K562 (cell line): Measurements from ENCODE around the gene STAG2. TPM values are rescaled to one million over a fixed set of nuclear protein-coding genes. Genes with fewer than 3 reads are reported as not detected.
A peak's percentile ranks its signal among the peaks of the same experiment; 100 is the strongest.

Experiments
- ATAC-seq: fragments of 200-7000 bp; cut with Tn5 transposase; 3 replicates; pipeline ENCODE4 v1.9.1; 2020; ENCODE audit warnings: moderate library complexity
- BruUV-seq: library from RNA; stranded (reverse); fragments of 400-500 nt; replicated peaks from 2 replicates; lab custom pipeline; 2021; lab: Mats Ljungman, UMichigan
- CTCF ChIA-PET: fragments of 300-600 bp; formaldehyde crosslinking; extraction: SDS; loops from one replicate; lab custom pipeline; 2021; ENCODE audit warnings: low intra/inter-chr PET ratio; lab: Yijun Ruan, JAX
- POLR2A ChIA-PET: fragments of 300-600, 350-650 bp; sonication (Branson Sonifier 250); formaldehyde crosslinking; extraction: SDS; loops from one replicate; lab custom pipeline; 2021; ENCODE audit warnings: antibody characterized with exemption, inconsistent platforms; lab: Yijun Ruan, JAX
- DNase-seq, 4 experiments: peaks; one replicate each; pipeline versions ENCODE4 v3.0.0 to v3.0.0-alpha.2; 2011 to 2018; ENCODE audit warnings: low spot score in 3 of 4, mixed read lengths in 3 of 4; ENCODE audit errors: extremely low read depth in 1 of 4
- FAIRE-seq: peaks from 2 replicates; lab custom pipeline; 2011; peaks lifted over from hg19 to GRCh38; lab: Jason Lieb, UNC
- H2AFZ ChIP-seq: 2 replicates; pipeline ENCODE4 v1.6.0; 2011; ENCODE audit warnings: low read depth, low read length, control low read depth, inconsistent platforms
- H3K27ac ChIP-seq: fragments of 200-600 bp; 3 replicates; pipeline ENCODE4 v1.8.0; 2011; ENCODE audit warnings: low read depth, mild to moderate bottlenecking, control low read depth, inconsistent platforms, low read length, moderate library complexity, mixed read lengths; ENCODE audit errors: extremely low read depth
- H3K27me3 ChIP-seq, 2 experiments: fragments of 300-600 bp in 1 of 2; 2 replicates in 1 of 2; 3 replicates in 1 of 2; pipeline versions ENCODE4 v1.6.0 to v1.8.0; 2011; ENCODE audit warnings: inconsistent platforms in 2 of 2, low read length in 2 of 2, mild to moderate bottlenecking in 1 of 2, mixed read lengths in 1 of 2, moderate library complexity in 1 of 2; ENCODE audit not compliant: control insufficient read depth in 2 of 2, insufficient read depth in 2 of 2
- H3K36me3 ChIP-seq: fragments of 300-600 bp; 3 replicates; pipeline ENCODE4 v1.8.0; 2011; ENCODE audit warnings: mild to moderate bottlenecking, low read length, inconsistent platforms; ENCODE audit not compliant: control insufficient read depth, insufficient read depth
- H3K4me1 ChIP-seq, 2 experiments: fragments of 200-600 bp in 1 of 2; replicated peaks in 1 of 2; 2 replicates in 1 of 2; 3 replicates in 1 of 2; pipeline versions ENCODE4 v1.5.1 to v1.8.0; 2011; ENCODE audit warnings: inconsistent platforms in 2 of 2, low read length in 2 of 2, mild to moderate bottlenecking in 1 of 2, mixed read lengths in 1 of 2, moderate library complexity in 1 of 2; ENCODE audit not compliant: control insufficient read depth in 2 of 2, insufficient read depth in 2 of 2
- H3K4me2 ChIP-seq: 2 replicates; pipeline ENCODE4 v1.6.1; 2011; ENCODE audit warnings: low read length, control low read depth, inconsistent platforms, mixed read lengths; ENCODE audit not compliant: insufficient read depth
- H3K4me3 ChIP-seq: fragments of 200-600 bp; sonication (generic), shearing (Covaris generic); 2 replicates; pipeline ENCODE4 v1.5.1; 2016; ENCODE audit warnings: control low read depth, inconsistent platforms
- H3K79me2 ChIP-seq: fragments of 200-600 bp; 3 replicates; pipeline ENCODE4 v1.8.0; 2011; ENCODE audit warnings: low read length, inconsistent platforms; ENCODE audit not compliant: control insufficient read depth, insufficient read depth
- H3K9ac ChIP-seq, 2 experiments: 2 replicates each; pipeline versions ENCODE4 v1.6.0 to v1.6.1; 2011; ENCODE audit warnings: low read depth in 2 of 2, low read length in 2 of 2, control low read depth in 1 of 2, inconsistent platforms in 1 of 2, mild to moderate bottlenecking in 1 of 2, mixed read lengths in 1 of 2; ENCODE audit not compliant: insufficient read depth in 1 of 2
- H3K9me1 ChIP-seq: one replicate; pipeline ENCODE4 v1.6.0; 2011; ENCODE audit warnings: inconsistent platforms, mild to moderate bottlenecking, low read length, moderate library complexity; ENCODE audit not compliant: control insufficient read depth, insufficient read depth
- H3K9me3 ChIP-seq: replicated peaks from 2 replicates; pipeline ENCODE4 v1.5.1; 2011; ENCODE audit warnings: low read depth, low read length, inconsistent platforms; ENCODE audit not compliant: control insufficient read depth, insufficient read depth
- H4K20me1 ChIP-seq: replicated peaks from 2 replicates; pipeline ENCODE4 v1.6.1; 2011; ENCODE audit warnings: low read length, inconsistent platforms, mixed read lengths; ENCODE audit not compliant: control insufficient read depth, insufficient read depth
- BCL6 ChIP-seq: fragments of 250-450 bp; sonication (Bioruptor Pico); IDR thresholded peaks from 2 replicates; pipeline ENCODE4 v1.4.0; 2020
- C11orf30 ChIP-seq: fragments of 450-650 bp; IDR thresholded peaks from 2 replicates; pipeline ENCODE4 v1.6.1; 2016; ENCODE audit warnings: low read depth, mild to moderate bottlenecking
- CBX2 ChIP-seq: fragments of 200-600 bp; sonication (generic); IDR thresholded peaks from one replicate; pipeline ENCODE4 v1.6.1; 2012; ENCODE audit warnings: mild to moderate bottlenecking, low read length, inconsistent platforms; ENCODE audit not compliant: insufficient read depth, poor library complexity, severe bottlenecking
- FOXA3 ChIP-seq, 2 experiments: fragments of 450-650 bp in 1 of 2; sonication (generic) in 1 of 2; formaldehyde crosslinking; IDR thresholded peaks in 1 of 2; conservative IDR thresholded peaks in 1 of 2; 2 replicates each; pipeline versions ENCODE4 v1.4.0 to v1.8.0; 2020 to 2022; ENCODE audit warnings: mild to moderate bottlenecking in 2 of 2, missing genetic modification reagents in 1 of 2
- MAFG ChIP-seq: fragments of 450-650 bp; conservative IDR thresholded peaks from 2 replicates; pipeline ENCODE4 v1.6.1; 2016; ENCODE audit warnings: missing genetic modification characterization, missing compliant biosample characterization
- MAFK ChIP-seq: IDR thresholded peaks from 2 replicates; pipeline ENCODE4 v1.6.1; 2011; ENCODE audit warnings: low read length, improper control_type of control experiment
- MEF2A ChIP-seq: IDR thresholded peaks from 2 replicates; pipeline ENCODE4 v1.6.1; 2011; ENCODE audit warnings: low read depth, mild to moderate bottlenecking, low read length, moderate library complexity; ENCODE audit not compliant: control insufficient read depth
- PPARD ChIP-seq: fragments of 250-450 bp; sonication (Bioruptor Pico); IDR thresholded peaks from 2 replicates; pipeline ENCODE4 v1.8.0; 2022; ENCODE audit warnings: inconsistent platforms, mild to moderate bottlenecking, moderate library complexity
- ZNF316 ChIP-seq: fragments of 450-650 bp; IDR thresholded peaks from 2 replicates; pipeline ENCODE4 v1.6.1; 2016
- ZNF586 ChIP-seq: fragments of 450-650 bp; formaldehyde crosslinking; conservative IDR thresholded peaks from 2 replicates; pipeline ENCODE4 v1.4.0; 2020; ENCODE audit warnings: mild to moderate bottlenecking, moderate library complexity
- WGBS: fragments of 100-300 bp; shearing (Covaris generic); methylation state at CpG from one replicate; pipeline ENCODE4 v1.1.6; 2016; ENCODE audit warnings: low coverage, mixed read lengths; ENCODE audit not compliant: insufficient coverage; ENCODE audit errors: missing lambda C conversion rate; 5-methylcytosine and 5-hydroxymethylcytosine counted together
- in situ Hi-C: fragments of 300-500 bp; cut with MboI; formaldehyde crosslinking; loops from 4 replicates; pipeline ENCODE4 v1.15.0; 2018; ENCODE audit warnings: inconsistent platforms, mixed read lengths
- intact Hi-C: fragments of 100-400 bp; cut with micrococcal nuclease; formaldehyde crosslinking; loops from 2 replicates; pipeline ENCODE4 v1.14.2; 2022
- polyA plus RNA-seq, 8 experiments: library from polyadenylated mRNA; depleted of rRNA in 4 of 8; stranded (reverse) in 5 of 8; unstranded in 3 of 8; fragments of >200 nt; fragmentation: Nextera tagmentation in 2 of 8; fragmentation: Illumina TruSeq in 1 of 8; extraction: Ambion mirVana in 2 of 8; extraction: Trizol in 1 of 8; gene quantifications; 2 replicates each; pipeline versions ENCODE4 v1.2.1 to v1.2.3, GENCODE V29; 2011 to 2014; ENCODE audit warnings: inconsistent platforms in 1 of 8, missing spikeins in 1 of 8
- total RNA-seq, 7 experiments: library from RNA; depleted of rRNA in 6 of 7; stranded (reverse); fragments of >200 nt in 6 of 7; fragmentation: Illumina TruSeq in 2 of 7; extraction: Trizol in 2 of 7; gene quantifications; 2 replicates each; pipeline versions ENCODE4 v1.2.1 to v1.2.3, GENCODE V29; 2011 to 2021; ENCODE audit warnings: low replicate concordance in 1 of 7

The STAG2 gene
- total and polyA plus RNA-seq, 9 of the 15 experiments (the other 6 are each of a cell fraction or from before 2014, with no cell fraction given), result 40.3 to 133 (median 90.1) TPM

DNA sequence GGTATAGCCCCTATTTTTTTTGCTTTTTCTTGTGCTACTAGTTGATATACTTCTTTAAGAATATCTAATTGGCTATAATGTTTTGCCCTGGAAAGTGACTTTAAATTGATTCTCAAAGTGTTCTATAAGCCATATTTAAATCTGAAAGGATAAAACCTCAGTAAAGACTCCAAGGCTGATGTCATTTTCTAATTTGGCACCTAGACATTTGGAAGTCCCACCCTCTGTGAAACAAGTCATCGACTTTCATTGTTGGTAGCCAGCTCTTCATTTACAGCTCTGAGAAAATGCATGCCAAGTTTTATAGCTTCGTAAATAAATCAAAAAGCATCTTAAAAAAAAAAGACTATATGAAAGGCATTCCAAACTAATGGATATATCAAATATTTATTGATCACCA, 18.0 kb upstream of the STAG2 start:
- ATAC-seq (no peak), FAIRE-seq (no peak), DNase-seq (no peak)
- Histone ChIP-seq H3K4me2 (no peak overlapping the region), H3K36me3 (no peaks in the 10 kb centered on the region), H3K9me3 (no peaks in the 10 kb centered on the region), H3K79me2 (no peaks in the 10 kb centered on the region), H3K4me3 (no peak overlapping the region), H3K9me1 (no peaks in the 10 kb centered on the region), H2AFZ (no peak overlapping the region), H3K27me3 (no peaks in the 10 kb centered on the region), H3K9ac (no peak overlapping the region), H4K20me1 (no peaks in the 10 kb centered on the region), H3K4me1 (no peaks in the 10 kb centered on the region; a peak in 1 of 5 replicates), H3K27ac (no peak overlapping the region)
- TF ChIP-seq MEF2A (0 out of 2 replicates have a peak, but pooled peaks have one; percentile 42), ZNF586 (CRISPR knock-in tag) (no peak)
- BruUV-seq, result no TSS peak
- CTCF ChIA-PET, result no interaction called here
- intact Hi-C loops (no loop called here), in situ Hi-C loops (no loop called here)
- POLR2A ChIA-PET, result no interaction called here
- WGBS, result 18% methylated on average over 2 of the region's 2 CpGs

DNA sequence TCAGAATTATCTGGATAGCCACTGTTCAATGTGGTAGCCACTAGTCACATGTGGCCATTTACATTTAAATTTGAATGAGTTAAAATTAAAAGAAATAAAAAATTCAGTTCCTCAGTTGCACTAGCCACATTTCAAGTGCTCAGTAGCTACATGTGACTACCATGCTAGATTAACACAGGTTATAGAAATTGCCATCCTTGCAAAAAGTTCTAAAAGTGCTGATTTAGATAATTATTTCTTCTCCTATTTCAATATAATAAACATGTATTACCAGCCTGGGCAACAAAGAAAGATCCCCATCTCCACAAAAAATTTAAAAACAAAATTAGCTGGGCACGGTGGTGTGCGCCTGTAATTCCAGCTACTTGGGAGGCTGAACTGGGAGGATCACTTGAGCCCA, 11.7 kb upstream of the STAG2 start:
- no peak for ATAC-seq
- TF ChIP-seq BCL6 (CRISPR knock-in tag), result no peak
- no peak for TF ChIP-seq PPARD (CRISPR knock-in tag)
- no peak for TF ChIP-seq CBX2
- TF ChIP-seq C11orf30, result peak; percentile 57
- TF ChIP-seq MAFK, result peak; percentile 24; the same call in 1 of the 2 replicates
- TF ChIP-seq MAFG (tag), result peak; percentile 39; the same call in 1 of the 2 replicates
- TF ChIP-seq FOXA3 (CRISPR knock-in tag; conservative IDR thresholded peaks at IDR 0.05 in 1 of 2, IDR thresholded peaks at IDR 0.05 in 1 of 2), result no peak
- peak; percentile 73 for TF ChIP-seq ZNF316
- TF ChIP-seq, all 486 proteins: peak for 4
- Histone ChIP-seq H3K4me2 (no peak overlapping the region), H3K9me1 (no peaks in the 10 kb centered on the region), H4K20me1 (no peaks in the 10 kb centered on the region), H3K4me1 (no peaks in the 10 kb centered on the region; a peak in 1 of 5 replicates), H3K9ac (no peak overlapping the region), H3K27ac (no peak overlapping the region), H3K36me3 (no peaks in the 10 kb centered on the region), H3K4me3 (no peak overlapping the region), H3K79me2 (no peaks in the 10 kb centered on the region), H2AFZ (no peak overlapping the region), H3K9me3 (no peaks in the 10 kb centered on the region), H3K27me3 (no peaks in the 10 kb centered on the region)
- BruUV-seq, result no TSS peak
- FAIRE-seq, result no peak
- ChIA-PET CTCF (no interaction called here), POLR2A (no interaction called here)
- WGBS, result 95% methylated on average over 2 of the region's 2 CpGs
- no peak for DNase-seq
- in situ Hi-C loops, result no loop called here
- intact Hi-C loops, result loop anchor here (10.0 kb wide), 1 partner anchor 65 kb away; no protein-coding TSS in a partner anchor
